Prostate gland (tissue), 2 donors: ENCODE results near the gene SLC4A11.
"Not testable (repeated sequence)": the region's sequence is repeated elsewhere in the genome, so short reads cannot be mapped to it uniquely, and the experiment has no call there.

Experiments used
- POLR2A ChIP-seq: fragments of 450-650 bp; IDR thresholded peaks from one replicate; pipeline ENCODE4 v1.6.1; 2016; ENCODE audit warnings: antibody characterized with exemption, mild to moderate bottlenecking
- POLR2AphosphoS5 ChIP-seq: sonication (generic); formaldehyde crosslinking; IDR thresholded peaks from one replicate; pipeline ENCODE4 v1.6.1; 2017; ENCODE audit warnings: antibody characterized with exemption
- TF ChIP-seq, protein P1 (sequence below), 4 experiments: fragments of 200-600 bp in 2 of 4; fragments of 450-650 bp in 2 of 4; sonication (generic) in 2 of 4; IDR thresholded peaks; 1 replicate in 3 of 4; 2 replicates in 1 of 4; pipeline ENCODE4 v1.5.1; 2016 to 2019; ENCODE audit warnings: antibody characterized with exemption in 4 of 4, mild to moderate bottlenecking in 2 of 4, moderate library complexity in 2 of 4

DNA sequence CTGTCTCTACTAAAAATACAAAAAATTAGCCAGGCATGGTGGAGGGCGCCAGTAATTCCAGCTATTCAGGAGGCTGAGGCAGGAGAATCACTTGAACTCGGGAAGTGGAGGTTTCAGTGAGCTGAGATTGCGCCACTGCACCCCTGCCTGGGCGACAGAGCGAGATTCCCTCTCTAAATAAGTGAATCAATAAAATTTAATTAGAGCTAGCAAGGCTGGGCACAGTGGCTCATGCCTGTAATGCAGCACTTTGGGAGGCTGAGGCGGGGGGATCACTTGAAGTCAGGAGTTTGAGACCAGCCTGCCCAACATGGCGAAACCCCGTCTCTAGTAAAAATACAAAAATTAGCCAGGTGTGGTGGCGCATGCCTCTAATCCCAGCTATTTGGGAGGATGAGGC is 51.1 kb downstream of the SLC4A11 start:
- TF ChIP-seq, protein P1, sequence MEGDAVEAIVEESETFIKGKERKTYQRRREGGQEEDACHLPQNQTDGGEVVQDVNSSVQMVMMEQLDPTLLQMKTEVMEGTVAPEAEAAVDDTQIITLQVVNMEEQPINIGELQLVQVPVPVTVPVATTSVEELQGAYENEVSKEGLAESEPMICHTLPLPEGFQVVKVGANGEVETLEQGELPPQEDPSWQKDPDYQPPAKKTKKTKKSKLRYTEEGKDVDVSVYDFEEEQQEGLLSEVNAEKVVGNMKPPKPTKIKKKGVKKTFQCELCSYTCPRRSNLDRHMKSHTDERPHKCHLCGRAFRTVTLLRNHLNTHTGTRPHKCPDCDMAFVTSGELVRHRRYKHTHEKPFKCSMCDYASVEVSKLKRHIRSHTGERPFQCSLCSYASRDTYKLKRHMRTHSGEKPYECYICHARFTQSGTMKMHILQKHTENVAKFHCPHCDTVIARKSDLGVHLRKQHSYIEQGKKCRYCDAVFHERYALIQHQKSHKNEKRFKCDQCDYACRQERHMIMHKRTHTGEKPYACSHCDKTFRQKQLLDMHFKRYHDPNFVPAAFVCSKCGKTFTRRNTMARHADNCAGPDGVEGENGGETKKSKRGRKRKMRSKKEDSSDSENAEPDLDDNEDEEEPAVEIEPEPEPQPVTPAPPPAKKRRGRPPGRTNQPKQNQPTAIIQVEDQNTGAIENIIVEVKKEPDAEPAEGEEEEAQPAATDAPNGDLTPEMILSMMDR (IDR thresholded peaks at IDR 0.05): not testable (repeated sequence)
- not testable (repeated sequence) for TF ChIP-seq POLR2A, POLR2AphosphoS5
